ENCODE data around the gene NTRK3. TPM values are rescaled to one million over a fixed set of nuclear protein-coding genes. Genes with fewer than 3 reads are reported as not detected.

The NTRK3 gene
- total and polyA plus RNA-seq, 12 donors: 0.45 to 5.6 (median 2.3) TPM

DNA sequence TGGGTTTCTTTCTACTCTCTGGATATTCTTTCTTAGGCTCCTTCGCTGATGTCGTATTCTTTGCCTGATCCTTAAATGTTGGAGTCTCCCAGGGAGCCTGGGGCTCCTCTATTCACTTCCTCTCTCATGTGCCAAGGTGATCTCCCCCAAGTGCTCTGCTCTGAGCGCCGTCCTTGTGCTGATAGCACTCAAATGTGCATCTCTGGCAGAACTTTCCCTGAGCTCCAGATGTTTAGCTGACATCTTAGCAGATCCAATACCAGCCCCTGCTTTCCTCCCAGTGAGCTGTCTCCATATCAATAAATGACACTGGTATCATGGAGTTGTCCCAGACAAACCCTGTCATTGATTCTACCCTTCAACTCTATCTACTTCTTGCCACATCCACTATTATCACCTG, 62.4 kb downstream of the NTRK3 start:
- Histone ChIP-seq H3K27me3 (peaks cover 0 to 10% (median 0%) of the 10 kb centered on the region in 7 donors), H3K4me3 (no peak overlapping the region), H3K36me3 (no peaks in the 10 kb centered on the region), H3K4me1 (no peaks in the 10 kb centered on the region), H3K27ac (no peak overlapping the region), H3K9me3 (no peaks in the 10 kb centered on the region)
- DNase-seq (no peak), ATAC-seq (no peak)
- WGBS, 2 donors: 80 to 84% methylated on average over 4 of the region's 4 CpGs
- intact Hi-C loops (cut with DNase I): no loop called here
- TF ChIP-seq, protein P1, sequence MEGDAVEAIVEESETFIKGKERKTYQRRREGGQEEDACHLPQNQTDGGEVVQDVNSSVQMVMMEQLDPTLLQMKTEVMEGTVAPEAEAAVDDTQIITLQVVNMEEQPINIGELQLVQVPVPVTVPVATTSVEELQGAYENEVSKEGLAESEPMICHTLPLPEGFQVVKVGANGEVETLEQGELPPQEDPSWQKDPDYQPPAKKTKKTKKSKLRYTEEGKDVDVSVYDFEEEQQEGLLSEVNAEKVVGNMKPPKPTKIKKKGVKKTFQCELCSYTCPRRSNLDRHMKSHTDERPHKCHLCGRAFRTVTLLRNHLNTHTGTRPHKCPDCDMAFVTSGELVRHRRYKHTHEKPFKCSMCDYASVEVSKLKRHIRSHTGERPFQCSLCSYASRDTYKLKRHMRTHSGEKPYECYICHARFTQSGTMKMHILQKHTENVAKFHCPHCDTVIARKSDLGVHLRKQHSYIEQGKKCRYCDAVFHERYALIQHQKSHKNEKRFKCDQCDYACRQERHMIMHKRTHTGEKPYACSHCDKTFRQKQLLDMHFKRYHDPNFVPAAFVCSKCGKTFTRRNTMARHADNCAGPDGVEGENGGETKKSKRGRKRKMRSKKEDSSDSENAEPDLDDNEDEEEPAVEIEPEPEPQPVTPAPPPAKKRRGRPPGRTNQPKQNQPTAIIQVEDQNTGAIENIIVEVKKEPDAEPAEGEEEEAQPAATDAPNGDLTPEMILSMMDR (IDR thresholded peaks at IDR 0.05): no peak

DNA sequence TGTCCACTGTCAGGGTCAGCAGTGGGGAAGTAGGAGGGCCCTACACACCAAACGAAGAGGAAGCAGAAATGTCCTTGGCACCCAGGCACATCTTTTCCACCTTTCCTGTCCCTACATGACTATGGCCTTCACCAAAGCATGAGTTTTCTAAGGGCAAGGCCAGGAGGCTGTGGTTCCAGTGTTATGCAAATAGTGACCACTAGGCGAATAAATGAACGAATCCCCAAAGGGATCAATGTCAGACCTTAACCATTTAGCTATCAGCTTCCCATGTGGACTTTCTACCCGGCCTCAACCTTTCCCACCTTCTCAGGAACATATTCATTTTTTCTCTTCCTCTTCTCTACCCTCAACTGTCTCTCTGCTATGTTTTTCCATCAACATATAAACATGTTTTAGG, 63.1 kb downstream of the NTRK3 start:
- Histone ChIP-seq H3K36me3 (no peaks in the 10 kb centered on the region), H3K4me3 (no peak overlapping the region), H3K27ac (no peak overlapping the region), H3K27me3 (peaks cover 0 to 4% (median 0%) of the 10 kb centered on the region in 7 donors), H3K4me1 (no peaks in the 10 kb centered on the region), H3K9me3 (no peaks in the 10 kb centered on the region)
- TF ChIP-seq, protein P1 (IDR thresholded peaks at IDR 0.05): no peak
- intact Hi-C loops (cut with DNase I): no loop called here
- ATAC-seq (no peak), DNase-seq (no peak)
- 64 to 76% methylated on average over 4 of the region's 4 CpGs for WGBS, 2 donors

DNA sequence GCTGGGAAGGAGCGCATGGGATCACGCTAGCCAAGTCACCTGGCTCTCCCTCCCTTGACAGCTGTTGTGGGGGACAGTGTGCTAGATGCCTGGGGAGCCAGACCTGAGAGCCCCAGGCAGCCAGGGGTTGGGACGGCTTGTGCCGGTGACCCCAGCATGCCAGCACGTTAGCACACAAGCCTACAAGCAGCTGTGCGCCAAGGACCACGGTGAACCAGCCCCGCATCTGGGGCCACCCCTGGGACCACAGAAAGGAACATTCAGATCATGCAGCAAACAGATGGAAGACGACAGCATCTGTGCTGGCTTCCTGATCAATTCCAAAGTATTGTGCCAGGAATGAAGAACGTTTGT, 64.8 kb downstream of the NTRK3 start:
- Histone ChIP-seq H3K4me1 (no peaks in the 10 kb centered on the region), H3K36me3 (no peaks in the 10 kb centered on the region), H3K27ac (no peak overlapping the region), H3K4me3 (no peak overlapping the region), H3K27me3 (peaks cover 0 to 5% (median 0%) of the 10 kb centered on the region in 7 donors), H3K9me3 (no peaks in the 10 kb centered on the region)
- WGBS, 2 donors: 85% methylated on average over 10 of the region's 10 CpGs
- intact Hi-C loops (cut with DNase I): no loop called here
- DNase-seq: no peak
- ATAC-seq: no peak
- TF ChIP-seq, protein P1 (IDR thresholded peaks at IDR 0.05): no peak

DNA sequence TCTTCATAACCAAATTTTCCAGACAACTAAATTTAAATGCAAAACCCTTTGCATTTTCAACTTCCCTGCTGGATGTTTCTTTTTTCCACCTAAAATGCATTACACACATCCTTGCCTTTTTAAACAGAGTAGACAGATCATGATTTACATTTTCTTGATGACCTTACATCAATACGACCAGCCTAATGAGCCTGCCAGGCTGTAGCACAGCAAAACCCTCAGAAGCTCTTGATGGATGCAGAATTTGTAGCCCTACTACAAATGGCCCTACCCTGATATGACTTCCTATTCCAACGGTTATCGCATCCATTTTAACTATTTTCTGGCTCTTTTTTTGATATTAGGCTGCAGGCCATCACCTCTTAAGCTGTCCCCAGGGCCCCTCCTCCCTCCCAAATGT, 66.3 kb downstream of the NTRK3 start:
- peaks cover 0 to 5% (median 0%) of the 10 kb centered on the region in 7 donors for H3K27me3 ChIP-seq

More for the DNA sequence above, 66.3 kb downstream of the NTRK3 start:
- WGBS, 2 donors: 79 to 88% methylated on average over 3 of the region's 3 CpGs
- Histone ChIP-seq H3K4me1 (no peaks in the 10 kb centered on the region), H3K9me3 (no peaks in the 10 kb centered on the region), H3K36me3 (no peaks in the 10 kb centered on the region), H3K4me3 (no peak overlapping the region), H3K27ac (no peak overlapping the region)
- DNase-seq: no peak
- TF ChIP-seq, protein P1 (IDR thresholded peaks at IDR 0.05): no peak
- no peak for ATAC-seq
- intact Hi-C loops (cut with DNase I): no loop called here
